NT2/D1 (cell line): ENCODE results near the gene CPXM2.

Experiments used
- SUZ12 ChIP-seq: IDR thresholded peaks from 2 replicates; pipeline ENCODE4 v1.6.1; 2011; ENCODE audit not compliant: insufficient read length, insufficient read depth; ENCODE audit errors: extremely low read depth
- YY1 ChIP-seq: IDR thresholded peaks from 2 replicates; pipeline ENCODE4 v1.6.1; 2011; ENCODE audit not compliant: insufficient read length, insufficient read depth
- ZNF274 ChIP-seq: IDR thresholded peaks from 2 replicates; pipeline ENCODE4 v1.6.1; 2011; ENCODE audit warnings: mild to moderate bottlenecking, low read depth, low read length

GRCh38 chr10:123800289-123800688 lies 91.3 kb downstream of the CPXM2 start:
- TF ChIP-seq ZNF274, result no peak
- TF ChIP-seq YY1, result no peak
- no peak for TF ChIP-seq SUZ12
